OCI-LY3 (cell line): ENCODE data around the gene GMEB1.

Experiments
- CTCF ChIP-seq: fragments of 200-600, 300-600 bp; sonication (generic); IDR thresholded peaks from 2 replicates; pipeline ENCODE4 v1.5.1; 2014; ENCODE audit warnings: antibody characterized with exemption, low read length, low read depth
- EZH2phosphoT487 ChIP-seq: fragments of 200-600 bp; shearing (Covaris generic); IDR thresholded peaks from 2 replicates; pipeline ENCODE4 v1.6.1; 2018; ENCODE audit warnings: antibody characterized with exemption, mixed run types, low read depth

- TF ChIP-seq CTCF, result no peak
- TF ChIP-seq EZH2phosphoT487, result no peak
These were observed 1.8 kb upstream of the GMEB1 start for GRCh38 chr1:28666806-28667205.
